Spleen (tissue), 11 donors: ENCODE measurements around the gene IGSF21. TPM values are rescaled to one million over a fixed set of nuclear protein-coding genes. Genes with fewer than 3 reads are reported as not detected.

Experiments
- DNase-seq: peaks from one replicate; pipeline ENCODE4 v3.0.0-alpha.2; 2020
- H3K27ac ChIP-seq, 8 donors: fragments of 200-600 bp; sonication (generic) in 7 of 8; 1 replicate in 4 of 8; 2 replicates in 4 of 8; pipeline versions ENCODE4 v1.5.0 to v1.8.0; 2016 to 2021; ENCODE audit warnings: inconsistent platforms in 4 of 8, mild to moderate bottlenecking in 4 of 8, moderate library complexity in 1 of 8
- H3K27me3 ChIP-seq, 7 donors: fragments of 200-600 bp; sonication (generic) in 6 of 7; replicated peaks in 1 of 7; 1 replicate in 4 of 7; 2 replicates in 3 of 7; pipeline versions ENCODE4 v1.5.0 to v1.8.0; 2016 to 2021; ENCODE audit warnings: inconsistent platforms in 3 of 7, mild to moderate bottlenecking in 1 of 7
- H3K36me3 ChIP-seq, 6 donors: fragments of 200-600 bp; sonication (generic) in 5 of 6; 1 replicate in 4 of 6; 2 replicates in 2 of 6; pipeline versions ENCODE4 v1.5.0 to v1.8.0; 2016 to 2021; ENCODE audit warnings: inconsistent platforms in 2 of 6
- H3K4me1 ChIP-seq, 6 donors: fragments of 200-600 bp; sonication (generic) in 5 of 6; 1 replicate in 3 of 6; 2 replicates in 3 of 6; pipeline versions ENCODE4 v1.5.0 to v1.8.0; 2016 to 2021; ENCODE audit warnings: inconsistent platforms in 3 of 6
- H3K4me3 ChIP-seq, 8 donors: fragments of 200-600 bp; sonication (generic) in 7 of 8; 1 replicate in 4 of 8; 2 replicates in 4 of 8; pipeline versions ENCODE4 v1.5.0 to v1.8.0; 2016 to 2021; ENCODE audit warnings: inconsistent platforms in 4 of 8, mild to moderate bottlenecking in 4 of 8, moderate library complexity in 2 of 8
- H3K9me3 ChIP-seq, 8 donors: fragments of 200-600 bp; sonication (generic) in 7 of 8; 1 replicate in 4 of 8; 2 replicates in 4 of 8; pipeline versions ENCODE4 v1.5.0 to v1.8.0; 2016 to 2021; ENCODE audit warnings: inconsistent platforms in 4 of 8
- POLR2A ChIP-seq, 3 donors: fragments of 450-650 bp; IDR thresholded peaks; one replicate each; pipeline ENCODE4 v1.5.1; 2017; ENCODE audit warnings: antibody characterized with exemption in 3 of 3, mild to moderate bottlenecking in 1 of 3
- POLR2AphosphoS5 ChIP-seq, 3 donors: sonication (generic); formaldehyde crosslinking; IDR thresholded peaks; one replicate each; pipeline ENCODE4 v1.5.1; 2017; ENCODE audit warnings: antibody characterized with exemption in 3 of 3
- WGBS, 5 donors: extraction: QIAGEN DNeasy Blood & Tissue Kit in 3 of 5; methylation state at CpG; one replicate each; pipeline versions ENCODE4 v1.1.5 to v1.1.7; 2013 to 2018; 5-methylcytosine and 5-hydroxymethylcytosine counted together
- intact Hi-C: fragments of 100-400 bp; cut with DNase I; formaldehyde crosslinking; loops from one replicate; pipeline ENCODE4 v1.15.0; 2023; ENCODE audit warnings: low total_unique reads
- polyA plus RNA-seq, 3 donors: library from polyadenylated mRNA; stranded (reverse); fragments of 200-250 nt; gene quantifications; one replicate each; pipeline ENCODE4 v1.2.1, GENCODE V29; 2013
- total RNA-seq, 7 donors: library from RNA; depleted of rRNA in 3 of 7; stranded (reverse); fragments of >200 nt in 3 of 7; fragmentation: NEBNext Ultra II Directional in 4 of 7; extraction: Animal tissue kit (Norgen Biotek cat#: 25700) in 4 of 7; gene quantifications; one replicate each; pipeline versions ENCODE4 v1.1.0 to v1.2.1, GENCODE V29; 2016 to 2021
- TF ChIP-seq, protein P1 (sequence below), 11 experiments: fragments of 200-600 bp in 7 of 11; fragments of 450-650 bp in 4 of 11; sonication (generic) in 4 of 11; IDR thresholded peaks in 8 of 11; conservative IDR thresholded peaks in 3 of 11; 1 replicate in 7 of 11; 2 replicates in 4 of 11; pipeline versions ENCODE4 v1.4.0 to v1.8.0; 2016 to 2021; ENCODE audit warnings: antibody characterized with exemption in 11 of 11, inconsistent platforms in 4 of 11, mild to moderate bottlenecking in 1 of 11
- donor health status: healthy with polysubstance abuse.
- donor health status: DM: no; HTN: no; CAD: no; lungs with moderate emphysema.
- donor health status: DM: no; HTN: no; CAD: no.
- donor health status: Bipolar disorder and iron deficiency.
- donor health status: healthy.
- donor health status: DM: no; HTN: no; CAD: no.
- donor health status: DM: yes; HTN: yes; CAD: no.

The IGSF21 gene
- total and polyA plus RNA-seq, 10 donors = 1.6 to 35.0 (median 20.6) TPM

- peaks cover 0 to 12% (median 0%) of the 10 kb centered on the region in 7 donors for H3K27me3 ChIP-seq
- DNase-seq = no peak
- no peak for TF ChIP-seq POLR2AphosphoS5 (IDR thresholded peaks at IDR 0.05)
- TF ChIP-seq, protein P1, sequence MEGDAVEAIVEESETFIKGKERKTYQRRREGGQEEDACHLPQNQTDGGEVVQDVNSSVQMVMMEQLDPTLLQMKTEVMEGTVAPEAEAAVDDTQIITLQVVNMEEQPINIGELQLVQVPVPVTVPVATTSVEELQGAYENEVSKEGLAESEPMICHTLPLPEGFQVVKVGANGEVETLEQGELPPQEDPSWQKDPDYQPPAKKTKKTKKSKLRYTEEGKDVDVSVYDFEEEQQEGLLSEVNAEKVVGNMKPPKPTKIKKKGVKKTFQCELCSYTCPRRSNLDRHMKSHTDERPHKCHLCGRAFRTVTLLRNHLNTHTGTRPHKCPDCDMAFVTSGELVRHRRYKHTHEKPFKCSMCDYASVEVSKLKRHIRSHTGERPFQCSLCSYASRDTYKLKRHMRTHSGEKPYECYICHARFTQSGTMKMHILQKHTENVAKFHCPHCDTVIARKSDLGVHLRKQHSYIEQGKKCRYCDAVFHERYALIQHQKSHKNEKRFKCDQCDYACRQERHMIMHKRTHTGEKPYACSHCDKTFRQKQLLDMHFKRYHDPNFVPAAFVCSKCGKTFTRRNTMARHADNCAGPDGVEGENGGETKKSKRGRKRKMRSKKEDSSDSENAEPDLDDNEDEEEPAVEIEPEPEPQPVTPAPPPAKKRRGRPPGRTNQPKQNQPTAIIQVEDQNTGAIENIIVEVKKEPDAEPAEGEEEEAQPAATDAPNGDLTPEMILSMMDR (IDR thresholded peaks at IDR 0.05 in 8 of 11, conservative IDR thresholded peaks at IDR 0.05 in 3 of 11) = no peak
- TF ChIP-seq POLR2A (IDR thresholded peaks at IDR 0.05) = no peak
- intact Hi-C loops = no loop called here
- 55 to 88% (median 73%) methylated on average over 4 of the region's 4 CpGs for WGBS, 5 donors
- H3K27ac ChIP-seq = no peak overlapping the region
- H3K4me3 ChIP-seq = no peak overlapping the region
- no peaks in the 10 kb centered on the region for H3K36me3 ChIP-seq
- H3K9me3 ChIP-seq = peaks cover 0 to 34% (median 21%) of the 10 kb centered on the region in 8 donors
- H3K4me1 ChIP-seq = no peaks in the 10 kb centered on the region
These were observed 305.3 kb downstream of the IGSF21 start for GRCh38 chr1:18412882-18413353.

- H3K27ac ChIP-seq = no peak overlapping the region
- intact Hi-C loops = no loop called here
- DNase-seq = no peak
- H3K4me3 ChIP-seq = no peak overlapping the region
- no peaks in the 10 kb centered on the region for H3K36me3 ChIP-seq
- peaks cover 0 to 7% (median 0%) of the 10 kb centered on the region in 7 donors for H3K27me3 ChIP-seq
- TF ChIP-seq, protein P1 (IDR thresholded peaks at IDR 0.05 in 8 of 11, conservative IDR thresholded peaks at IDR 0.05 in 3 of 11) = no peak
- peaks cover 0 to 34% (median 21%) of the 10 kb centered on the region in 8 donors for H3K9me3 ChIP-seq
- WGBS, 5 donors = 70 to 84% (median 83%) methylated on average over 13 of the region's 13 CpGs
- H3K4me1 ChIP-seq = no peaks in the 10 kb centered on the region
These were observed 306.1 kb downstream of the IGSF21 start for GRCh38 chr1:18413541-18414305.

DNA sequence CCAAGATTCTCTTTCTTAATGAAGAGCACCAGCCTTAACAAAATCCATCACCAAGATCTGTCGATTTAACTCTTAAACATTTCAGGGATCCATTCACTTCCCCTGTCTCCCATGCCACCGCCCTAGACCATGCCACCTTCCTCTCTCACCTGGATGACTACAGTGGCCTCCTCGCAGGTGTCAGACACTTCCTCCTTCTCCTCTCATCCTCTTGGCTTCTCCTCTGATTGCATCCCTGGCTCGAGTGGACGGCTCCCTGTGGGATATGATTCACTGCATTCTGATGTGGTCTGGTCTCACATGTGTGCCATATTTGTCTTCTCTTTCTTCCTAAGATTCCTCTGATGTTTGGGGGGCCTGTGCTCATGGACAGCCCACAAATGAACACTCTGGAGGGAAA is 306.7 kb downstream of the IGSF21 start:
- intact Hi-C loops = no loop called here
- Histone ChIP-seq H3K36me3 (no peaks in the 10 kb centered on the region), H3K27me3 (peaks cover 0 to under 1% (median 0%) of the 10 kb centered on the region in 7 donors), H3K9me3 (peaks cover 0 to 34% (median 21%) of the 10 kb centered on the region in 8 donors), H3K4me3 (no peak overlapping the region), H3K4me1 (no peaks in the 10 kb centered on the region), H3K27ac (no peak overlapping the region)
- WGBS, 5 donors = 75 to 91% (median 85%) methylated on average over 5 of the region's 5 CpGs
- no peak for DNase-seq
- TF ChIP-seq, protein P1 (IDR thresholded peaks at IDR 0.05 in 8 of 11, conservative IDR thresholded peaks at IDR 0.05 in 3 of 11) = no peak
- TF ChIP-seq POLR2A (IDR thresholded peaks at IDR 0.05) (no peak), POLR2AphosphoS5 (IDR thresholded peaks at IDR 0.05) (no peak)

GRCh38 chr1:18414872-18415447 is 307.4 kb downstream of the IGSF21 start:
- Histone ChIP-seq H3K4me3 (no peak overlapping the region), H3K36me3 (no peaks in the 10 kb centered on the region), H3K27me3 (no peaks in the 10 kb centered on the region), H3K9me3 (peaks cover 0 to 34% (median 21%) of the 10 kb centered on the region in 8 donors), H3K4me1 (no peaks in the 10 kb centered on the region), H3K27ac (no peak overlapping the region)
- 79 to 94% (median 90%) methylated on average over 2 of the region's 2 CpGs for WGBS, 5 donors
- DNase-seq = no peak
- TF ChIP-seq, protein P1 (IDR thresholded peaks at IDR 0.05 in 8 of 11, conservative IDR thresholded peaks at IDR 0.05 in 3 of 11) = no peak
- no peak for TF ChIP-seq POLR2A (IDR thresholded peaks at IDR 0.05)
- TF ChIP-seq POLR2AphosphoS5 (IDR thresholded peaks at IDR 0.05) = no peak
- intact Hi-C loops = no loop called here
